Measurements from ENCODE around the gene TJP1. TPM values are rescaled to one million over a fixed set of nuclear protein-coding genes. Genes with fewer than 3 reads are reported as not detected.

TJP1 gene
- total RNA-seq, 1 donor from 2014 or later = 148 TPM

- no peaks in the 10 kb centered on the region for H3K36me3 ChIP-seq (ENCODE audit: control insufficient read depth, insufficient read depth, low read length)
- H3K4me3 ChIP-seq (ENCODE audit: low read depth, low read length) = no peak overlapping the region
- no peak for DNase-seq (ENCODE audit: low read depth)
- no peak for TF ChIP-seq CTCF (IDR thresholded peaks at IDR 0.05; ENCODE audit: insufficient read depth, low read length, poor library complexity, severe bottlenecking)
- no peaks in the 10 kb centered on the region for H3K27me3 ChIP-seq (ENCODE audit: control insufficient read depth, insufficient read depth, low read length)
These were observed 17.1 kb downstream of the TJP1 start for GRCh38 chr15:29805043-29805707.

GRCh38 chr15:29802411-29802810 is 19.9 kb downstream of the TJP1 start:
- TF ChIP-seq CTCF (IDR thresholded peaks at IDR 0.05; ENCODE audit: insufficient read depth, low read length, poor library complexity, severe bottlenecking) = no peak
- Histone ChIP-seq H3K4me3 (ENCODE audit: low read depth, low read length) (no peak overlapping the region), H3K36me3 (ENCODE audit: control insufficient read depth, insufficient read depth, low read length) (no peaks in the 10 kb centered on the region), H3K27me3 (ENCODE audit: control insufficient read depth, insufficient read depth, low read length) (no peaks in the 10 kb centered on the region)
- DNase-seq (ENCODE audit: low read depth) = no peak

- no peaks in the 10 kb centered on the region for H3K27me3 ChIP-seq (ENCODE audit: control insufficient read depth, insufficient read depth, low read length)
- no peaks in the 10 kb centered on the region for H3K36me3 ChIP-seq (ENCODE audit: control insufficient read depth, insufficient read depth, low read length)
- no peak overlapping the region for H3K4me3 ChIP-seq (ENCODE audit: low read depth, low read length)
- DNase-seq (ENCODE audit: low read depth) = no peak
- no peak for TF ChIP-seq CTCF (IDR thresholded peaks at IDR 0.05; ENCODE audit: insufficient read depth, low read length, poor library complexity, severe bottlenecking)
These were observed 21.5 kb downstream of the TJP1 start for GRCh38 chr15:29800491-29801366.

GRCh38 chr15:29799859-29800258 is 22.4 kb downstream of the TJP1 start:
- Histone ChIP-seq H3K4me3 (ENCODE audit: low read depth, low read length) (no peak overlapping the region), H3K36me3 (ENCODE audit: control insufficient read depth, insufficient read depth, low read length) (no peaks in the 10 kb centered on the region), H3K27me3 (ENCODE audit: control insufficient read depth, insufficient read depth, low read length) (no peaks in the 10 kb centered on the region)
- TF ChIP-seq CTCF (IDR thresholded peaks at IDR 0.05; ENCODE audit: insufficient read depth, low read length, poor library complexity, severe bottlenecking) = no peak
- no peak for DNase-seq (ENCODE audit: low read depth)

- H3K27me3 ChIP-seq (ENCODE audit: control insufficient read depth, insufficient read depth, low read length) = no peaks in the 10 kb centered on the region
- H3K4me3 ChIP-seq (ENCODE audit: low read depth, low read length) = no peak overlapping the region
- no peak for DNase-seq (ENCODE audit: low read depth)
- no peak for TF ChIP-seq CTCF (IDR thresholded peaks at IDR 0.05; ENCODE audit: insufficient read depth, low read length, poor library complexity, severe bottlenecking)
- no peaks in the 10 kb centered on the region for H3K36me3 ChIP-seq (ENCODE audit: control insufficient read depth, insufficient read depth, low read length)
These were observed 26.7 kb downstream of the TJP1 start for GRCh38 chr15:29795610-29796009.

All from kidney epithelial cell (primary cell).